HG02623 (cell line): ENCODE data around the gene LARP7.
A peak's percentile ranks its signal among the peaks of the same experiment; 100 is the strongest.
"Not testable (repeated sequence)": the region's sequence is repeated elsewhere in the genome, so short reads cannot be mapped to it uniquely, and the experiment has no call there.

Experiments used
- ATAC-seq: cut with Tn5 transposase; IDR thresholded peaks from one replicate; pipeline ENCODE4 v1.9.1; 2021; ENCODE audit warnings: moderate library complexity; ENCODE audit not compliant: unreplicated experiment

Gene LARP7

DNA sequence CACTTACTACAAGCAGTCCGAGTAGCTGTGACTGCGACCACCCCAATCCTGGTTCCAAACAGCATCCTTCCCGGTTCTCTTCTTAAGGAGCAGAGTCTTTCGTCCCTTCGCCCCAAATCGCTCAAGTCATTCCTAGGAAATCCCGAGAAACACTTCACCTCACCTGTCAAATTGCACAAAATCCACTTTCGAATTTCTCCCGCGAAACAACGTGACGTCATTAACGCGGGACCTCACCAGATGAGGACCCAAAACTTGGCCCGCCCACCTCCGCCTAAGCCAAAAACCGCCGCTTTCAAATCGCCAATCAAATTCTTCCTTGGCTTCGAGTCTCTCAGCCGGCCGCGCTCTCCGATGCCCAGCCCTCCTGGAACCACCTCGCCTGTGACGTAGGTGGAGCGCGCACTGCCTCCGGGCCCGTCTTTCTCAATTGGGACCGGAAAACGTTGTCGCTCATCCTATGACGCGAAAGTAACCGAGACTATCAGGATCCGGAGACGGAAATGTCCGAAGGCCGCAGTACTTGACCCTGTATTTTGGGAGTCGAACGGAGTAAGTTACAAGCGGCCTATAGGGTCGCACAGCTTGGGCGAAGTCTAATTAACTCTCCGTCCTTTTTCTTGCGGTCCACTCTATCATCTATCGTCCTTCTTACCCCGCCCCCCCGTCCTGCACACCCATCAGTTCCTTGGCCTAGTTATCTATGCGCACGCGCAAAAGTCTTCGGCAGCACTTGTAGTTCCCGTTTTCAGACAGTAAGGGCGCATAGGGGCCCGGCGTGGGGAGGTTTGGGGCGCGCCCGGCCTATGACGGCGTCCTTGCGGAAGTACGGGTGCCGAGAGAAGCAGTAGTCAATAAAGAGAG lies at the start of gene LARP7, which contains the start of gene ZGRF1:
TSS of gene LARP7 (plus strand) at position 456 of the 864 bp plus-strand sequence. CDS start 7,527 bp downstream, outside the sequence.
TSS of gene ZGRF1 (minus strand) at position 222 of the 864 bp plus-strand sequence. CDS start 3,733 bp downstream, outside the sequence.
- ATAC-seq, result peak; percentile 88

DNA sequence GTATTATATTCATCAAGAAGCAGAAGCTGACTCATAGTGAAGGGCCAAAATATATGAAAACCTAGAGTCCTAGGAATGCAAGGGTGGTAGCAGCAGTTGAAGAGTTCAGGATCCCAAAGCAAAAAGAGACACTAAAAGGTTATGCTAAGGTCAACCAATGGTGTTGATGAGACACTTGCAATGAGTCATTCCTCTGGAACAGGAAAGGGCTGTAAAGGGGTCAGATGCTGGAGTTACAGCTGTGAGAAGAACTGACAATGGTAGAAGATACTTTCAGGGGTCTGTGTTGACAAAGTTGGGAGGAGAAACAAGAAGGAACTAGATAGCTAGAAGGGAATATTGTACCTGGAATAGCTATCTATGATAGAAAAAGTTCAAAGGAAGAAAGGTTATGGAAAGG lies 47.7 kb upstream of the LARP7 start:
- no peak for ATAC-seq

DNA sequence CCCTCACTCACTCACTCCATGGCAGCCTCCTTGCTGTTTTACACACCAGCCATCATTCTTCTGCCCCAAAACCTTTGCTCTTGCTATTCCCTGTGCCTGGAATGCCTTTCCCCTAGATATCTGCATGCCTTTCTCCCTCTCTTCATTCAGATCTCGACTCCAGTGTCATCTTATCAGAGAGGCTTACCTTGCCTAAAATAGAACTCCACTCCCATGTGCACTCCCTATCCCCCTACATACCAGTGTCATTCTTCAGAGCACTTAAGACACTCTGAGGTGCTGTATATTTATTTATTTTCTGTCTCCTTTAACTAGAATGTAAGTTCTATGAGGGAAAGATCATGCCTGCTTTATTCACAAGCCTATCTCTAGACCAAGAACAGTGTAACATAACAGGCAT lies 45.4 kb upstream of the LARP7 start:
- ATAC-seq, result no peak

DNA sequence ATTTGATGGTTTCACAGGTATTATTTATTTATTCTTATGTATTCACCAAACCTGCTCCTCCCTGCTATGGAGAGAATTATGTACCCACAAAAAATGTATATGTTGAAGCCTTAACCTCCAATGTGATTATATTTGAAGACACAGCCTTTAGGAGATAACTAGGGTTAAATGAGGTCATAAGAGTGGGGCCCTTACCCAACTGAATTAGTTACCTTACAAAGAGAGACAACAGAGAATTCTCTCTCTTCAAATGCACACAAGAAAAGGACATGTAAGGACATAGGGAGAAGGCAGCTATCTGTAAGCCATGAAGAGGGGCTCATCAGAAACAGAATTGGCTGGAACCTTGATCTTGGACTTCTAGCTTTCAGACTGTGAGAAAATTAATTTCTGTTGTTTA lies 44.2 kb upstream of the LARP7 start:
- ATAC-seq, result no peak

DNA sequence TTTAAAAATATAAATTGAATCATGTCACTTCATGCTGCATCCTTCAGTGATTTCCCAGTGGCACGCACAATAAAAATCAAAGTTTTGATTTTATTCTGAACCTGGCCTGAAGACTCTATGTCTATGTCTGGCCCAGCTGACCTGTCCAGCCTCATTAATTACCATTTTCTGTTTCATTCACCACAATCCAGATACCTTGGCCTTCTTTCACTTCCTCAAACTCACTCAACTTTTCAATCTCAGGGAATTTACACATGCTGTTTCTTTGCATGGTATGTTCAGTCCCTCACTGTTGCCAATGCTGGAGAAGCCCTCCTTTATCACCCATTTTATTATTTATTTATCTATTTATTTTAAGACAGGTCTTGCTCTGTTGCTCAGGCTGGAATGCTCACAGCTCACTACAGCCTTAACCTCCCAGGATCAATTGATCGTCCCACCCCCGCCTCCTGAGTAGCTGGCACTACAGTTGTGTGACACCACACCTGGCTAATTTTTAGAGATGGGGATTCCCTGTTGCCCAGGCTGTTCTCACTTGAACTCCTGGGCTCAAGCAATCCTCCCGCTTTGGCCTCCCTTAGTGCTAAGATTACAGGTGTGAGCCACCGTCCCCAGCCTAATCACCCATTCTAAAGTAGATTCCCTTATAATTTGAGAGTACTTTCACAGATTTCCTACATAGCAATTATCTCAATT lies 43.4 kb upstream of the LARP7 start:
- ATAC-seq, result peak; percentile 70

DNA sequence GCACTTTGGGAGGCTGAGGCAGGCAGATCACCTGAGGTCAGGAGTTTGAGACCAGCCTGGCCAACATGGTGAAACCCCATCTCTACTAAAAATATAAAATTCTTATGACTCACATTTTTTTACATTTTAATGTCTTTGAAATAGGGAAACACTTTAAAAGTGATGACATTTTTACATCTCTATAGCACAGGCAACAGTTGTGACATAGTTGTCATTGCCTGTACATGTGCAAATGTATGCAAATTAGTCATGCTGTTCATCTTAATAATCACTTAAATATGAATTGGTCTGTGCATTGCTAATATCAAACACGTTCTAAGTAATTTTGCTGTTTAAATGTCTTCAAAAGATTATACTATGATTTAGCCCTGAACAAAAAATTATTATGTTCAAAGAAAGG lies 42.0 kb upstream of the LARP7 start:
- ATAC-seq, result no peak

DNA sequence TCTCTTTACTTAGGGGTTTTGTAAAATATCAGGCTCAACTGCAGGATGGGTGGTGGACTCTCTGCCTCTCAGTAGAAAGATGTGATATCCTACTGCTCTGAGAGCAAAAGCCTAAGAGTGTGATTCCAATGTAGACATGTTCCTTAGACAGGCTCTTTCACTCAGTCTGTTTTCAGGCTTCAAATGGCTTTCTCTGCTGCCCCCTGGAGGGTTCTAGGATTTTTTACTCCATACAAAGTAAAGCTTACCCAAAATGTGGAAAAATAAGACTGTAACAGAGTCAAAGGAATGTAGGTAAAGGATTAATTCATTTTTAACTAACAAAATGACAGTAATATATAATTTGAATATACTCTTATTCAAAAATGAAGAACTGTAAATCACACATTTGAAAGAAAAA lies 32.4 kb upstream of the LARP7 start:
- peak; percentile 80 for ATAC-seq

DNA sequence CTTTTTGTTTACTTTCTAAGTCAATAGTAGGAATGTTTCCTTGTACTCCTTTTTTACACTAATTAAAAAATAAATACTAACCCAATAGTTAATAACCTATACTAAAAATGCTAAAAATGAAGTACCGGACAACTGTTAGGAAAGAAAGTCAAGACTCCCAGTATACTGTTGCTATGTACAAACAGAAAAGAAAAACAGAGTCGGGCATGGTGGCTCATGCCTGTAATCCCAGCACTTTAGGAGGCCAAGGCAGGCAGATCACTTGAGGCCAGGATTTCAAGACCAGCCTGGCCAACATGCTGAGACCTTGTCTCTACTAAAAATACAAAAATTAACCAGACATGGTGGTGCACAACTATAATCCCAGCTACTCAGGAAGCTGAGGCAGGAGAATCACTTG lies 24.1 kb upstream of the LARP7 start:
- ATAC-seq, result not testable (repeated sequence)

DNA sequence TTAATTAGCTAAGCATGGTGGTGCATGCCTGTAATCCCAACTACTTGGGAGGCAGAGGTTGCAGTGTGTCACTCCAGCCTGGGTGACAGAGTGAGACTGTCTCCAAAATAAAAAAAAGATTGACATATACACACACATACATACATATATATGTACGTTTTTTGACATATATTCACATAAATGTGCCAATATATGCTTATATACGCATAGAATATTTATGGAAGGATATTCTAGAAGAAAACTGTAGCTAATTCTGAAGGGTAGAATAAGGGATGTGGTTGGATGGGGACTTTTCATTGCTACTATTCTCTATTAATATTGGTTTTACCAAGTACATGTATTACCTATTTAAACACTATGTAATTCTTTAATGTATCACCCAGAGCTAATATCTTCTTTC lies 20.0 kb upstream of the LARP7 start:
- ATAC-seq, result no peak

DNA sequence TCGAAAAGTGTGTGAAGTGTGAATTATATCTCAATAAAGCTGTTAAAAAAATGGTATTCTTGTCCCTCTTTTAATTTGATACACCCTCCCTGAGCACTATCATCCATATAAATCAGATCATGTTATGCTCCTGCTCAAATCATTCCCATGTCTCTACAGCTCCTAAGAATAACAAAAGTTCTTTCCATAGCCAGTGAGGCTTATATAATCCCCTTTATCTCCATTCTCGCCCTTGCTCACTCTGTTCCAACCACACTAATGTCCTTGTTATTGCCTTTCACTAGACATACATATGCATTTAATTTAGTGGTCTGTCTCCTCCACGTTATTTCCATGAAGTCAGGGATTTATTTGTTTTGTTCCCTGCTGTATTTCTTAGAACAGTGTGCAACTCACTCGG lies 10.7 kb upstream of the LARP7 start:
- ATAC-seq, result no peak

DNA sequence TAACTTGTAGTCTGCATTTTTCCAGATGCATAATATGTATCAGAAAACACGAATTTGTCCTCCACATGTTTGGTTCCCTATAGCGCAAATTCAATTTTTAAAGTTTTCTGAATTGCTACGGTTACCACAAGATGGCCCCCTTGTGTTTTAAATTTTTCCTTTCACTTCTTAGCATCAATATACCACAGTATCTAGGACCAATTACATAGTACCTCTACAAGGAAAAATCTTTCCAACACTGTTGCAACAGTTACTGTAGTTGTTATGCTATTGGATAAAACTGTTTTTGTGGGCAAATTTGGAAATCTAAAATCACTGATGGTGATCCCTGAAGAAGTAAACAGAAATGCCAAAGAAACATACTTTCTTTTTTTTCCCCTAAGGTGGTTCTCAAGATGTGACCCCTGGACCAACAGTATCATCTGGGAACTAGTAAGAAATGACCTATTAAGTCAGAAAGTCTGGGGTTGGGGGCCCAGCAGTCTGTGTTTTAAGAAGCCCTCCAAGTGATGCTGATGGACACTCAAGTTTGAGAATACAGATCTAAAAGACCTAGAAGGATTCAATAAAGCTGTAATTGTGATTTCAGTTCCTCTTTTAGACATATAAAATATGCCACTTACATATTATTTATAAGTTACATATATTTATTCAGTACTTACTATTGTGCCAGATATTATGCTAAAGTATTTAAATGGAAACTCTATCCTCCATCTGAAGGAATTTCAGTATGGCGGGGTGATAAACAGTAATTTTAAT lies 3.3 kb upstream of the LARP7 start:
- no peak for ATAC-seq

DNA sequence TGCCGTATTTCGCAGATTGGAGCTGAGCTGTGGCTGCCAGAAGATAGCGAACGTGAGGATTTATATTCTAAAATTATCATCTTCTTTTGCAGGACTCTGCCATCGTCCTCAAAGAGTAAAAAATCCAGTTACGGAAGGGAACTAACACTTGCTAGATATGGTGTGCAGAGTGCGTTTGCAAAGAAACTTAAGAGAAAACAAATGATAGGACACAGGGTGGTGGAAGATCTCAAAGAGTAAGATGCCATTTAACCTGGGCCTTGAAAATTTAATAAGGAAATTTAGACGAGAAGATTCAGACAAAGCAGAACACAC lies 566 bp downstream of the LARP7 start:
- ATAC-seq, result no peak

DNA sequence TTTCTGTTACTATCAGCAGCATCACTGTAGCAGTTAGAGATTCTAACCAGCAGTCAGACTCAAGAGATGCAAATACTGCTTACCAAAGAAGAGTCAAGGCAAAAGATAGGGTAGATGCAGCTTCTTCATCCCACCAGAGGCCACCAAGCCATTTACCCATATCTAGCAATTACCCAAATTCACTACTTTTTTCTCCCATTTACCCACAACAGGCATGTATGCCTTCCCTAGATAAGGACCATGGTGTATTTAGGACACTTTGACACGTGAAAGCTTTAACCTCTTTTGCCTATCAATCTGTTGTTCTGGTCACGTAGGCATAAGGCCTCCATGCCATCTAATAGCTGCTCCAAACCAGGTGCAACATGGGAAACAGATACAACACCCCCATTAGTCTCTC lies 5.6 kb downstream of the LARP7 start:
- ATAC-seq, result no peak

DNA sequence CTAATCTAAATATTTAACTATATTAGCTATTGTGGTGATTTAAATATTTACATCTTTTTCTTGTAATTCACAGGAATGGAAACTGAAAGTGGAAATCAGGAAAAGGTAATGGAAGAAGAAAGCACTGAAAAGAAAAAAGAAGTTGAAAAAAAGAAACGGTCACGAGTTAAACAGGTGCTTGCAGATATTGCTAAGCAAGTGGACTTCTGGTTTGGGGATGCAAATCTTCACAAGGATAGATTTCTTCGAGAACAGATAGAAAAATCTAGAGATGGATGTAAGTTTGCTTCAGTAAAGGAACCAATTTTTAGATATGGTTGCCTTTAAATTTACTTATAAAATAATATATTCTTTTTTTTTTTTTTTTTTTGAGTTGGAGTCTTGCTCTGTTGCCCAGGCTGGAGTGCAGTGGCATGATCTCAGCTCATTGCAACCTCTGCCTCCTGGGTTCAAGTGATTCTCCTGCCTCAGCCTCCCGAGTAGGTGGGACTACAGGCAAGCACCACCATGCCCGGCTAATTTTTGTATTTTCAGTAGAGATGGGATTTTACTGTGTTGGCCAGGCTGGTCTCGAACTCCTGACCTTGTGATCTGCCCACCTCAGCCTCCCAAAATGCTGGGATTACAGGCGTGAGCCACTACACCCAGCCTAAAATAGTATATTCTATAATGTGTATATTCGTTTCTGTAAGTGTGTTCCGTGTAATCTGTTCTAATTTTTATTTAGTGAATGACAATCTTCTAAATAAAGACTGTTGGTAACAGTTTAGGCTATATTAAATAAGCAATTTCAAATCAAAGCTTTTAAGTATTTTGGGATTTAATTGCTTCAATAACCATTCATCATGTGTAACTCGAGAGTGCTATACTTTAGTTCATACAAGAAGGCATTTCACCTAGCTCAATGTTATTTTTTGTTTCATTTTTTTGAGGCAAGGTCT lies 7.9 kb downstream of the LARP7 start:
- not testable (repeated sequence) for ATAC-seq

DNA sequence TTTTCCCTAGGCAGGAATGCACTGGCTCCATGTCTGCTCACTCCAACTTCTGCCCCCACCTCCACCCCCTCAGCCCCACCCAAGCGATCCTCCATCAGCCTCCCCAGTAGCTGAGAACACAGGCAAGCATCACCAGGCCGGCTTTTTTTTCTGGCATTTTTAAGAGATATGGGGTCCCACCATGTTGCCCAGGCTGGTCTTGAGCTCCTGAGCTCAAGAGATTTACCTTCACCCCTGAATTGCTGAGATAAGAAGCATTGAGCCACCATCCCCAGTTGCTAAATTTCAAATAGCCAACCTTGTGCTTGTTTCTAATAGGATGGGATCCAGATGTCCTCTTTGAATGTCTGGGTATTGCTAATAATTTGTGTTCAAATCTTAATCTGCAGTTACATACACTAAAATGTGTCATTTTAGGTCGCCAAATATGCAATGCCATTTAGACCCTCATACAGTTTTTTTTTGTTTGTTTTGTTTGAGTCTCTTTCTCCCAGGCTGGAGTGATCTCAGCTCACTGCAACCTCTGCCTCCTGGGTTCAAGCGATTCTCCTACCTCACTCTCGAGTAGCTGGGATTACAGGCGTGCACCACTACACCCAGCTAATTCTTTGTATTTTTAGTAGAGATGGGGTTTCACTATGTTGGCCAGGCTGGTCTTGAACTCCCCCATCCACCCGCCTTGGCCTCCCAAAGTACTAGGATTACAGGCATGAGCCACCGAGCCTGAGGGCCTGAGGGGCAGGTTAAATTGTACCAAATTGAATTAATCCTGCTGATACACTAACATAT lies 8.8 kb downstream of the LARP7 start:
- no peak for ATAC-seq

DNA sequence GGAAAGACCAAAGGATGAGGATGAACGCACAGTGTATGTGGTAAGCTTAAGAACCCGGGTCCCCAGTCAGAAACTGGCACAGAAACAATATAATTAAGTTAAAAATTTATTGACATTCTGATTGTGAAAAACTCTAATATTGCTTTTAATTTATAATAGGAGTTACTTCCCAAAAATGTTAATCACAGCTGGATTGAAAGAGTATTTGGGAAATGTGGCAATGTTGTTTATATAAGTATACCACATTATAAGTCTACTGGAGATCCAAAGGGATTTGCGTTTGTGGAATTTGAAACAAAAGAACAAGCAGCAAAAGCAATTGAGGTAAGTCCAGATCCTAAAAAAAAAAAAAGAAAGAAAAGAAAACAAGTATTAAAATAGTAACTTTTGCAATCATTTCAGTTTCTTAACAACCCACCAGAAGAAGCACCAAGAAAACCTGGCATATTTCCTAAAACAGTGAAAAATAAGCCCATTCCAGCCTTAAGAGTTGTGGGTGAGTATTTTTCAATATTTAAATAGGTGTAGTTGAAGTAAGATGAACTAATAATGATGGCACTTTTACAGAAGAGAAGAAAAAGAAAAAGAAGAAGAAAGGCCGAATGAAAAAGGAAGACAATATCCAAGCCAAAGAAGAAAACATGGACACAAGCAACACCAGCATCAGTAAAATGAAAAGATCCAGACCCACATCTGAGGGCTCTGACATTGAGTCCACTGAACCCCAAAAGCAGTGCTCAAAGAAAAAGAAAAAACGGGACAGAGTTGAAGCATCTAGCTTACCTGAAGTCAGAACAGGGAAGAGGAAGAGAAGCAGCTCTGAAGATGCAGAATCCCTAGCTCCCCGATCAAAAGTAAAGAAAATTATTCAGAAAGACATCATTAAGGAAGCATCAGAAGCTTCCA lies 9.9 kb downstream of the LARP7 start:
- no peak for ATAC-seq

DNA sequence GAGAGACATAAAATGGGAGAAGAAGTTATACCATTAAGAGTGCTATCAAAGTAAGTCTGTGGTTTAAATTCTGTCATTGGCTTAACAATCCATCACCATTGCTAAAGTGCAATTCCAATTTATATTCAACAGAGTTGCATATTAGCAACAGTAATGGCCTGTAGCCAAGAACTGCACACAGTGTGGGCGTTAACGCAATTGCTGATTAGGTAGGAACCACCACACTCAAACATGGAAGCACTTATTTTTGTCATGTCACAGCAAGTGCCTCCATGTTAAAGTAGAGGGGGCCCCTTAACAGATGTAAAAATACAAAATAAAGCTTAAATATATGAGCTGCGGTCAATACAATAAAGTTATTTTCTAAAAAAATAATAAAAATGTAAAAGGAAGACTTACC lies 10.8 kb downstream of the LARP7 start:
- ATAC-seq, result no peak

DNA sequence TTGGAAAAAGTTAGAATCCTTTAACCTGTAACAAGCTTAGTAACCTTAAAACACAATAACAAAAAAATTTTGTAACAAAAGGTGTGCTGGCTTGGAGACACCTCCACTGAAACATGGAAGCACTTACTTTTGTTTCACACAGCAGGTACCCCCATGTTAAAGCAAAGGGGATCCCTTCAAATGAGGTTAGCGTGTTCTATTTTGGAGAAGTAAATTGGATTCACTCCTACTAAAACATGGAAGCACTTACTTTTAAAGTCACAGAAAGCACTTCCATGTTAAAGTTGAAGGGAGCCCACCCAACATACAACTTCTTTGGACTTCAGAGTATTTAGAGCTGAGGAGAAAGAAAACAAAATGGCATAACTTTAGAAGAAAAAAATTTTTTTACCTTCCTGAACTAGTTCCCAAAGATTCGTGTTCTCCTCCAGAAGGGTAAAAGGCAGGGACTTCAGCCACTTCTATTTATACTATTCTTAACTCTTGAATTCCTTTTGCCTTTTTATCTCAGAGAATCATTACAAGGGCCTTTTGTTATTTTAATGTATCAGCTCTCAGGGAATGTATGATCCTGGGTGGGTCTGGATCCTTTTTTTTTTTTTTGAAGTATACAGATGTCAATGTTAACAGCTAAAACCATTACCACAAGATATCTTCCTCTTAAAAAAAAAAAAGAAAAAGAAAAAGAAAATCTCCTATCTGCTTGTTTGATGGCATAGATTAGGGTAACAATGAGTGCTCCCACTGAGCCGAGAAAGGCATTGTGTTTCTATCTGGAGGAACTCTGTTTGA lies 11.5 kb downstream of the LARP7 start:
- ATAC-seq, result no peak
